T-helper 1 cell treated with Interleukin-12 subunit alpha and Interleukin-12 subunit beta and Interleukin-4 antibody, amounts not matched to agents 30 ng/mL and 1 ng/mL, for 36 hours (primary cell): ENCODE data around the gene CLSTN2. TPM values are rescaled to one million over a fixed set of nuclear protein-coding genes. Genes with fewer than 3 reads are reported as not detected.

Source experiments
- intact Hi-C: fragments of 100-400 bp; cut with micrococcal nuclease; formaldehyde crosslinking; loops from one replicate; pipeline ENCODE4 v1.15.1; 2024
- total RNA-seq: library from RNA; stranded (reverse); gene quantifications from 2 replicates; pipeline ENCODE4 v1.2.3, GENCODE V29; 2022

The CLSTN2 gene
- total RNA-seq, 1 donor from 2014 or later: 0.05 TPM

- intact Hi-C loops: no loop called here
These were observed 338.7 kb downstream of the CLSTN2 start for GRCh38 chr3:140273542-140274195.

- intact Hi-C loops: no loop called here
These were observed 339.4 kb downstream of the CLSTN2 start for GRCh38 chr3:140274429-140274828.

- intact Hi-C loops: no loop called here
These were observed 341.7 kb downstream of the CLSTN2 start for GRCh38 chr3:140276703-140277102.

- intact Hi-C loops: no loop called here
These were observed 342.9 kb downstream of the CLSTN2 start for GRCh38 chr3:140277886-140278285.

GRCh38 chr3:140284372-140284771, 349.4 kb downstream of the CLSTN2 start:
- intact Hi-C loops: no loop called here

- intact Hi-C loops: no loop called here
These were observed 350.4 kb downstream of the CLSTN2 start for GRCh38 chr3:140285380-140285779.

GRCh38 chr3:140288595-140288994, 353.6 kb downstream of the CLSTN2 start:
- intact Hi-C loops: no loop called here

GRCh38 chr3:140290105-140290504, 355.1 kb downstream of the CLSTN2 start:
- intact Hi-C loops: no loop called here

- intact Hi-C loops: no loop called here
These were observed 357.2 kb downstream of the CLSTN2 start for GRCh38 chr3:140292170-140292569.

- intact Hi-C loops: no loop called here
These were observed 357.7 kb downstream of the CLSTN2 start for GRCh38 chr3:140292684-140293083.

- intact Hi-C loops: no loop called here
These were observed 359.1 kb downstream of the CLSTN2 start for GRCh38 chr3:140294058-140294457.

GRCh38 chr3:140296796-140297352, 361.9 kb downstream of the CLSTN2 start:
- intact Hi-C loops: no loop called here

- intact Hi-C loops: no loop called here
These were observed 363.1 kb downstream of the CLSTN2 start for GRCh38 chr3:140298043-140298442.

GRCh38 chr3:140298569-140299070, 363.6 kb downstream of the CLSTN2 start:
- intact Hi-C loops: no loop called here

- intact Hi-C loops: no loop called here
These were observed 368.9 kb downstream of the CLSTN2 start for GRCh38 chr3:140303875-140304274.

- intact Hi-C loops: no loop called here
These were observed 373.6 kb downstream of the CLSTN2 start for GRCh38 chr3:140308535-140308934.

GRCh38 chr3:140311428-140311827, 376.4 kb downstream of the CLSTN2 start:
- intact Hi-C loops: no loop called here

GRCh38 chr3:140315955-140316354, 381.0 kb downstream of the CLSTN2 start:
- intact Hi-C loops: no loop called here

GRCh38 chr3:140316466-140316865, 381.5 kb downstream of the CLSTN2 start:
- intact Hi-C loops: no loop called here

GRCh38 chr3:140316868-140317400, 381.9 kb downstream of the CLSTN2 start:
- intact Hi-C loops: no loop called here

- intact Hi-C loops: no loop called here
These were observed 384.8 kb downstream of the CLSTN2 start for GRCh38 chr3:140319739-140320138.

GRCh38 chr3:140323561-140323960, 388.6 kb downstream of the CLSTN2 start:
- intact Hi-C loops: no loop called here

GRCh38 chr3:140332131-140332530, 397.1 kb downstream of the CLSTN2 start:
- intact Hi-C loops: no loop called here
